ENCODE results near the gene CCR5AS.

CCR5AS gene

GRCh38 chr3:46318207-46318927 lies 88.5 kb downstream of the CCR5AS start:
- Mint-ChIP-seq H3K27me3 (ENCODE audit: low read depth) (peaks cover 27% of the 10 kb centered on the region), H3K4me3 (no peak overlapping the region), H3K36me3 (no peaks in the 10 kb centered on the region), H3K9me3 (peaks cover 56% of the 10 kb centered on the region), H3K4me1 (no peaks in the 10 kb centered on the region), H3K27ac (no peak overlapping the region)
- CTCF ChIA-PET: no interaction called here
- ATAC-seq: no peak
- TF ChIP-seq FOXK1 (CRISPR knock-in tag; IDR thresholded peaks at IDR 0.05) (no peak), SMAD4 (CRISPR knock-in tag; IDR thresholded peaks at IDR 0.05) (no peak), ZNF219 (CRISPR knock-in tag; IDR thresholded peaks at IDR 0.05; ENCODE audit: borderline replicate concordance) (no peak), E2F1 (CRISPR knock-in tag; IDR thresholded peaks at IDR 0.05) (no peak)
- no peak for DNase-seq (ENCODE audit: low spot score)
- POLR2A ChIA-PET: no interaction called here

- DNase-seq (ENCODE audit: low spot score) (no peak), ATAC-seq (no peak)
- no peak overlapping the region for H3K4me3 Mint-ChIP-seq
- POLR2A ChIA-PET: no interaction called here
- H3K27ac Mint-ChIP-seq: no peak overlapping the region
- H3K9me3 Mint-ChIP-seq: peaks cover 52% of the 10 kb centered on the region
- H3K36me3 Mint-ChIP-seq: no peaks in the 10 kb centered on the region
- CTCF ChIA-PET: no interaction called here
- peaks cover 4% of the 10 kb centered on the region for H3K4me1 Mint-ChIP-seq
- H3K27me3 Mint-ChIP-seq (ENCODE audit: low read depth): peaks cover 16% of the 10 kb centered on the region
- no peak for TF ChIP-seq FOXP1 (CRISPR knock-in tag; IDR thresholded peaks at IDR 0.05; ENCODE audit: borderline replicate concordance)
- TF ChIP-seq ATF6 (CRISPR knock-in tag; IDR thresholded peaks at IDR 0.05): no peak
- TF ChIP-seq NR3C1 (CRISPR knock-in tag; conservative IDR thresholded peaks at IDR 0.05; ENCODE audit: low read depth): no peak
- TF ChIP-seq FOXK1 (CRISPR knock-in tag; IDR thresholded peaks at IDR 0.05): no peak
- no peak for TF ChIP-seq EMX1 (CRISPR knock-in tag; IDR thresholded peaks at IDR 0.05)
- no peak for TF ChIP-seq TP53 (CRISPR knock-in tag; IDR thresholded peaks at IDR 0.05)
- no peak for TF ChIP-seq SP1 (CRISPR knock-in tag; conservative IDR thresholded peaks at IDR 0.05)
- no peak for TF ChIP-seq ZNF121 (CRISPR knock-in tag; IDR thresholded peaks at IDR 0.05)
- no peak for TF ChIP-seq HMGA2 (CRISPR knock-in tag; IDR thresholded peaks at IDR 0.05)
- TF ChIP-seq ZNF263 (CRISPR knock-in tag; IDR thresholded peaks at IDR 0.05; ENCODE audit: low read depth): no peak
- TF ChIP-seq ATF3 (CRISPR knock-in tag; conservative IDR thresholded peaks at IDR 0.05): no peak
- no peak for TF ChIP-seq AFF4 (CRISPR knock-in tag; IDR thresholded peaks at IDR 0.05; ENCODE audit: borderline replicate concordance)
- TF ChIP-seq STAT6 (CRISPR knock-in tag; conservative IDR thresholded peaks at IDR 0.05; ENCODE audit: low read depth): no peak
- TF ChIP-seq MXD4 (CRISPR knock-in tag; IDR thresholded peaks at IDR 0.05; ENCODE audit: borderline replicate concordance): no peak
- no peak for TF ChIP-seq ARID4B (CRISPR knock-in tag; IDR thresholded peaks at IDR 0.05; ENCODE audit: borderline replicate concordance)
- no peak for TF ChIP-seq E2F4 (CRISPR knock-in tag; IDR thresholded peaks at IDR 0.05; ENCODE audit: borderline replicate concordance, low read depth)
These were observed 90.7 kb downstream of the CCR5AS start for GRCh38 chr3:46316206-46316605.
